ENCODE data around the gene LDHA.
A peak's percentile ranks its signal among the peaks of the same experiment; 100 is the strongest.

The LDHA gene

DNA sequence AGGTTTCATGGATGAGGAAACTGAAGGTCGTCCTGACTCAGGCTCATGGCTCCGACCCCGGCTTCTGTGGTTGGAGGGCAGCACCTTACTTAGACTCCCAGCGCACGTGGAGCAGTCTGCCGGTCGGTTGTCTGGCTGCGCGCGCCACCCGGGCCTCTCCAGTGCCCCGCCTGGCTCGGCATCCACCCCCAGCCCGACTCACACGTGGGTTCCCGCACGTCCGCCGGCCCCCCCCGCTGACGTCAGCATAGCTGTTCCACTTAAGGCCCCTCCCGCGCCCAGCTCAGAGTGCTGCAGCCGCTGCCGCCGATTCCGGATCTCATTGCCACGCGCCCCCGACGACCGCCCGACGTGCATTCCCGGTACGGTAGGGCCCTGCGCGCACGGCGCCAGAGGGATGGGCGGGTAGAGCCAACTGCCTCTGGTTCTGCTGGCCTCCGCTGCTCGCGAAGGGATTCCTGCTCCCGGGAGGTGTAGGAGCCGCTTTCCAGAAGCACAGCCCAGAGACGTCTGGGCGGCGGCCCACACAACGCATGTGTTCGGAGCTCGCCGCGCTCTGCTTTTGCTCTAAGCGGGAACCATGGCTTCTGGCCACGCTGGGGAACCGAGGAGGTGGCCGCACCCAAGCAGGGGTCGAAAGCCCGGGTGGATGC is at the start of gene LDHA:
TSS of gene LDHA (plus strand) at position 289 of the 653 bp plus-strand sequence. CDS start 2,280 bp downstream, outside the sequence.
- DNase-seq = peak; percentile 84

DNA sequence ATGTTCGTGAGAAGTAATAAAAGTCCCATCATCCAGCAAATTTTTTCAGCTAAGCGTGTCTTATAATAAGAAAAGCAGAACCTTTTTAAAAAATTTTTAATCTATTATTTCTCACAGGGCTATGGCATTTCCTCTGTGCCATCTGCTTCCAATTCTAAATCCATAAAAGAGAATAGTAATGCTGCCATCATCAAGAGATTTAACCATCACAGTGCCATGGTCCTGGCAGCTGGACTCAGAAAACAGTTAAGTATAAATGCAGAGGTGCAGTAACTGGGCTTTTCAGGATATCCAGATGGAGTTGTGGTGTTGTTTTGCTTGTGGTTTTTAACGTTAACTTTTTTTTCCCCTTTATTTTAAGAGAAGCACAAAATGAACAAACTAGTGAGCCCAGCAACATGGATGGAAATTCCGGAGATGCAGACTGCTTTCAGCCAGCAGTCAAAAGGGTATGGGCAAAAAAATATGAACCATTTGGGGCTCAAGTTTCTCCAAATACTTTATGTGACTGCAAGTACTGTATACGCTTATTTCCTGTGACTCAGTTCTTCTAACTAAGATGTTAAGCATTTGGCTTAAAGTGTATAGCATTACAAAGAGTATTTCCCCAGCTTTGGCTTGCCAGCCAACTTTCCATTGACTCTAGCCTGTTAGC is 46.8 kb upstream of the LDHA start:
- no peak for DNase-seq

DNA sequence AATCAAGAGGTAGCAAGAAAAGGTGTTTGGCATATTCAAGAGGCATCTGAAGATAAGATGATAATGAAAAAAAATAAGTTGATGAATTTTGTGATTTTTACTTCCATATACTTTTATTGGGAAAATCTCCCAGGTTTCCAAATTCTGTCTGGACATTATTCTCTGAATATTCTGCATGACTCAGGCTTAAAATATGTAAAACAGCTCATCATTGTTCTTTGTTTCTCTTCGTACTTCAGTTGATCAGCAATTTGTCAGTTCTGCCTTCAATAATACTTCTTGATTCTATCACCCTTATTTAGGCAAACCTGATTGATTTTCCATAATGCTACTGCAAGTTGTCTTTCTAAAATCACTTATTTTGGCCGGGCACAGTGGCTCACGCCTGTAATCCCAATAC is 41.8 kb upstream of the LDHA start:
- no peak for DNase-seq

DNA sequence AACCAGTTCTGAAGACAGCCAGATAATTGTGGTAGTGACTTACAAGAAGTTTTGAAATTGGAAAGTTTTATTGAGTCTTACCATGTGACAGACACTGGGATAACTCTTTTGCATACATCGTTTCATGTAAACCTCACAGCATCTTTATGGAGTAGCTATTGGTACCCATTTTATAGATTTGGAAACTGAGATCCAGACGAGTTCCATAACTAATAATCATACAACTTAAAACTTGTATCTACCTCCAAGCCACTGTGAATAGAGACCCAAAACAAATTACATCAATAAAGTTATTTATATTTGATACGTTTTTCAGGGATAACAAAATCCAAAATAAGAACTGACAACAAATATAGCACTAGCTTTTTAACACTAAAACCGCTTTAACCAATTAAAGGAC is 35.7 kb upstream of the LDHA start:
- DNase-seq = no peak

DNA sequence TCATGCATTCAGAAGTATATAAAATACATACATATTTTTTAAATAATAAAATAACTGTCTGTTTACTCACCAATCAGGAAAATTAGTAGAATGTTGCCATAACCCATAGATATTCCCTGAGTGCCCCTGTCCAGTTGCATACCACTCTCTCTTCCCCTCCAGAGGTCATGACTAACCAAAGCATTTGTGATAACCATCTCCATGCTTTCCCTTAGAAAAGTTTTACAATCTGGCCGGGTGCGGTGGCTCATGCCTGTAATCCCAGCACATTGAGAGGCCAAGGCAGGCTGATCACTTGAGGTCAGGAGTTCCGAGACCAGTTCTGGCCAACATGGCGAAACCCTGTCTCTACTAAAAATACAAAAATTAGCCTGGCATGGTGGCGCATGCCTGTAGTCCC is 33.2 kb upstream of the LDHA start:
- DNase-seq = no peak

DNA sequence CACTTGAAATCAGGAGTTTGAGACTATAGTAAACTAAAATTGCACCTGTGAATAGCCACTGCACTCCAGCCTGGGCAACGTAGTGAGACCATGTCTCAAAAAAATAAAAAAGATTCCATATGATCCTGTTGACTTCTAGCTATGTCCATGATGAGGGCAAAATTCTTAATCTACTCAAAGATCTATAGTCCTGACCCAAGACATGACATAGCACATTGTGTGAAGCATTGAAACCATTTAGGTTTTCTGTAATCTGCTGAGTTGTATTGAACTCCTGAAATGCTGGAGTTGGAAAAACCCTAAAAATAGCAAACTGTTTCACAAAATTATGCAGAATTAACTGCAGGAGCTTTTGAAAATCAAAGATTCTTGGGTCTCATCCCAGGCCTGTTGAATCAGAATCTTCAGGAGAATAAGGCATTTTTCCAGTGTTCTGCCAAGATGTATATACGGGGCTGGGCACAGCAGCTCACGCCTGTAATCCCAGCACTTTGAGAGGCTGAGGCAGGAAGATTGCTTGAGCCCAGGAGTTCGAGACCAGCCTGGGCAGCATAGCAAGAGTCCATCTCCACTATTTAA is 29.8 kb upstream of the LDHA start:
- no peak for DNase-seq

DNA sequence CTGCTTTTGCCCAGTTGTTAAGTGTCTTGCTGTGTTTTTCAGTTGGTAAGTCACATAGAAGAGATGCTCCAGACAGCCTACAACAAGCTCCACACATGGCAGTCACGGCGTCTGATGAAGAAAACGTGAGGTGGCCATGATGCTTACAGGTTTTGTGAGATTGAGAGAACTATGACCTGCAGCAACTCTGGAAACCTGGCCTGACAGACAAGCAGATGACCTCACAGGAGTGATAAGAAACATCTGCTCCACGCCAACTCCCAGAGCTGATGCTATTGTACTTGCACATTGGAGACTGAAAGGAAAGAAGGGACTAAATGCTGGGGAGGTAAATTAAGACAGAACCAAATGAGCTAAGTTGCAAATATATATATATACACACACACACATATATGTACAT is 28.6 kb upstream of the LDHA start:
- DNase-seq = no peak

DNA sequence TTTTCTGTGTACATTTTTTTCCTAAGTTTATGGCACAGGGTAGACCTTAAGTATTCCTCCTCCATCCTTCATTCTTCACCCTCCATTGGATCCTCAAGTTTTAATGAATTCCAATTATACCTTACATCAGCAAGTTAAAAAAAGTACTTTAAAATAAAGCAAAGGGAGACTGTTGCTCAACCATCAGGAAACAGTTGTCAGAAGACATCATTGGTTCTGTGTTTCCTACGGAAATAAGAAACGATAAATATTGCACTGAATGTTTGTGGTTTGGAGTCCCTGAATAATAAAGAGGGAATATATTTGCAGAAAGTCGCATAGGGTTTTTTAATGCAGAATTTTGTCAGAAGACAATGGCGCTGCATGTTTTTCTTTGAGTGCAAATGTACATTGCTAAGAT is 28.1 kb upstream of the LDHA start:
- DNase-seq = no peak

DNA sequence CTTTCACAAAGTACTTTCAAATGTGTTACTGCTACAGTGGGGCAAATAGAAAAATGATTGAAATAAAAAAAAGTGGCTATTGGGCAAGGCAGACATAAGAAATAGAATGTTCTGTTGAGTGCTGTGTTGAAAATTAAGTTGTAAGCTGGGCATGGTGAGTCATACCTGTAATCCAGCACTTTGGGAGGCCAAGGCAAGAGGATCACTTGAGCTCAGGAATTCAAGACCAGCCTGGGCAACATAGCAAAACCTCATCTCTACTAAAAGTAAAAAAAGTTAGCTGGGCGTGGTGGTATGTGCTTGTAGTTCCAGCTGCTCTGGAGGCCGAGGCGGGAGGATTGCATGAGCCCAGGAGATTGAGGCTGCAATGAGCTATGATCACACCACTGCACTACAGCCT is 26.9 kb upstream of the LDHA start:
- DNase-seq = no peak

DNA sequence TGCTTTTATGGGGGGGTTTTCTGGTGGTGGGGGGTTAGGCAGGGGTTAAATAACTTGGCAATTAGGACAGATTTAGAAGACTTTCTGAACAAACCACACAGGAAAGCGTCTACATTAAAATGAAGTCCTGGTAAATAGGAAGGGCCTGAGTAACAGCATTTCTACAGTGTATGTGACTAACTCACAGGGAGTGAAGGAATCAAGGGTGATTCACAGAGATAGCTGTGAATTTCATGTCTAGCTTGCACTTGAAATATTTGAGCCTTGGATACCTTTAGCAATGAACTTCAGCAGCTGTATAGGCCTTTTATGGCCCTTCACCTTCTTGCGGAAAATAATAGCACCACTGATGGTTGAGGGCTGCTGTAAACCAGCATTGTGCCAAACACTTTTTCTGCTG is 26.1 kb upstream of the LDHA start:
- DNase-seq = no peak

DNA sequence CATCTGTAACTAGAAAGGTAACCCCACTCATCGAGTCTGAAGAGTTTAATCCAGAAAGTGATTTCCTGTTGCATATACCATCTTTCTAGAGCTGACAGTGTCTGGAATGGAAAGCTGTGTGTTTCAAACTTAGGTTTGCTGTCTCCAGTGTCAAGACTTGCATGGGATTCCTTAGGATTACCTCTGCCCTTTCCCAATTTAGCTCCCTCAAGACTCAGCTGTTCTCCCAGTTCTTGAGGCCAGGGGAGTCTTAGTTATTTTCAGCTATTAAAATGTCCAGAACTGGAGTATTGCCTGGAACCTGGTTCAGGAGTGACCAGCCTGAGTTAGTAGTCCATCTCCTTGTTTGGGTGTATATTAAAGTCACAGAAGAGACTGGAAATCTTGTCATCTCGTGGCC is 25.0 kb upstream of the LDHA start:
- DNase-seq = no peak

DNA sequence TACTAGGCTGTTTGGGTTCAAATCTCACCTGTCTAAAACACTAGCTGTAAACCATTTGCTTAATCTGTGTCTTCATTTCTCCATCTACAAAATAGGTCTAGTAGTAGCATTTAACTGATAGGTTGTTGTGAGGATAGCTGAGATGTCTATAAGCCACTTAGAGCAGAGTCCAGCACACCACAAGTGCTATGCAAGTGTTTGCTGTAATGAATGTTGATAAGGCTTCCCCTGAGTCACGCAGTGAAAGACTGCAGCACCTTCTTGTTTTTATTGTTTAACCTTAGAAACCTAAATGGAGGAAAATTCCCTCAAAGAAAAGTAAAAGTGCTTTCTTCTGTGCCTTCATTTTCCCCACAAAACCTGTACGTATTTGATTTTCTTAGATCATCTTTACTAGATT is 23.1 kb upstream of the LDHA start:
- no peak for DNase-seq

DNA sequence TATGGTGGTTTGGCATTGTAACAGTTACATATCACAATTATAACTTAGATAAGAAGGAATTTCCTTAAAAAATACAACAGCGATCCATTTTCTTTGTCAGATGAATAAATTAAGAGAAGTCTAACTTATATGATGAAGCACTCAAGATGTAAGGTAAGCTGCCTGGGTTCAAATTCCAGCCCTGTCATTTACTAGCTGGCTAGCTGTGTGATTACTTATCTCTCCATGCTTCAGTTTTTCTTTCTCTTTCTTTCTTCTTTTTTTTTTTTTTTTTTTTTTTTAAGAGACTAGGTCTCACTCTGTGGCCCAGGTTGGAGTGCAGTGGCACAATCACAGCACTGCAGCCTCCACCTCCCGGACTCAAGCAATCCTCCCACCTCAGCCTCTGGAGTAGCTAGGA is 22.2 kb upstream of the LDHA start:
- no peak for DNase-seq

DNA sequence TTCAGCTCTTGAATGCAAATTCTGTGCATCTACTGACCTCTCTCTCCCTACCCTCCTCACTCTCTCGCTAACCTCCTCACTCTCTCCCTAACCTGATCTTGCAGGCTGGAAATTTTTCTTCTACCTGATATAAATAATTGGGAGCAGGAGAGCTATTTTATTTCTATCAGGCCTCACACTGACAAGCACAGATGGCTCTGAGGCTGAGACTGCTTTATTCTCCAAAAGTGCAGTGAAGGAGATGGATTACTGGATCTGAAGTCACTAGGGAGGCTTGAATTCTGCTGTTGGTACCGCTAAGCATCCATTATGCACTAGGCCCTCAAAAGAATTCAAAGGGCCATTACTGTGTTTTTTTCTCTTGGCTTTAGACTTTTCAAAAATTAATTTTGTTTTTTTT is 19.4 kb upstream of the LDHA start:
- no peak for DNase-seq

DNA sequence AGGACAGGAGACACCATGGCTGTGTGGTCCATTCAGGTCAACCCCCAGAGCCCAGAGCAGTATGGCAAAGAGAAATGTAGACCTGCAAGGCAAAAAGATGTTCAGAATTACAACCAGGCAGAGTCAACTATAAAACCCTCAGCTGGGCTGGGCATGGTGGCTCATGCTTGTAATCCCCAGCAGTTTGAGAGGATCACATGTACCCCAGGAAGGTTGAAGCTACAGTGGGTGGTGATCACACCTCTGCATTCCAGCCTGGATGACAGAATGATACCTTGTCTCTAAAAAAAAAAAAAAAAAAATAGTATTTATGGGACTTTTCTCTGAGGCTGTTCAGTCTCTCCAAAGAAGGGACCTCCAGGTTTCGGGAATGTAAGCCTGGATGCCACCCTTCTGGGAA is 18.4 kb upstream of the LDHA start:
- no peak for DNase-seq

DNA sequence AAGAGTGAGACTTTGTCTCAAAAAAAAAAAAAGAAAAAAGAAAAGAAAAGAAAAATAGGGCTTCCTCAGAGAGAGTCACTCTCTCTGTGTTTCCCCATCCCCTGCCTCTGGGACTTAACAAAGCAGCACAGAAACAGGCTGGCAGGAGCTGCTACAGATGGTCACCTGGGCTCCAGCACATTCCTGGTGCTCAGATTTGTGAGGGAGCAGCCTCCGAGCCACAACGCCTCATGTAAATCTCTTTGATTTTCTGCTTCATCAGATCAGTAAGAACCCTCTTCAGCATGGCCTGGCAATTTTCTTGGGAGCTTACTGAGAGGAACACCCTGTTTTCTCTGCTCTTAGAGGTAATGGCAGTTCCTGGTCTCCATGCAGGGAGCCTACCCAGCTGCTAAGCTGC is 15.2 kb upstream of the LDHA start:
- DNase-seq = no peak

DNA sequence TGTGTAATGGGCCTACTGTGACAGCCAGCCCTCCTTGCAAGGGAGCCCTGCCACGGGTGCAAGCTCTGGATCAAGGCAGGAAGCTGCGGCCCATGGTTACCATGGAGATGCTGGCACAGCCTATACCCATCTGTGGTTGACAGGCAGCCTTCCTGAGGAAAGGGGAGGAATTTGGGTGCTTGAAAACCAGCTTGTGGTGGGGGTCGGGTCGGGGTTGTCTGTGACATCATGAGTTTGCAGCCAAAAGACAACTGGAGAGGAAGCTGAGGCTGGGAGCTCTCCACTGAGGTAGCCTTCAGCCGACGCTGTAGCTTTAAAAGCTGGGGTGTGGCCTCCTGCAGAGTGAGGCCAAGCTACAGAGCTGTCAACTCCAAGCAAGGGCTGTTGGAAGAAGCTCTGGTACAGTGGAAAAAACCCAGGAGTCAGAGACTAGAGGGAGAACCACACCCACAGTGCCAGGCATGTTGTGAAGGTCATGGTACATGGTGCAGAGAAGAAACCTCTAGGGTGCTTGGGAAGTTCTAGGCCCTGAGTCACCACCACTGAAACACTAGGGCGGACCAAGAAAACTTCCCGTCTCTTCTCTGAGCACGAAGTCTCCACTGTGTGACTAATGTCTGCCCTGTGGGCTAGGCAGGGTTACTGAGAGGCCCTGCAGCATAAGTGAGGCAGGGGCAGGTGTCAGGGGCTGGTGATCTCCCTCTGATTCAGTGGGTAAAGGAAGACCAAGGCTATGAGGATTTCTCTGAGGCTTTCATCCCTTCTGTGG is 10.8 kb upstream of the LDHA start:
- DNase-seq = no peak

DNA sequence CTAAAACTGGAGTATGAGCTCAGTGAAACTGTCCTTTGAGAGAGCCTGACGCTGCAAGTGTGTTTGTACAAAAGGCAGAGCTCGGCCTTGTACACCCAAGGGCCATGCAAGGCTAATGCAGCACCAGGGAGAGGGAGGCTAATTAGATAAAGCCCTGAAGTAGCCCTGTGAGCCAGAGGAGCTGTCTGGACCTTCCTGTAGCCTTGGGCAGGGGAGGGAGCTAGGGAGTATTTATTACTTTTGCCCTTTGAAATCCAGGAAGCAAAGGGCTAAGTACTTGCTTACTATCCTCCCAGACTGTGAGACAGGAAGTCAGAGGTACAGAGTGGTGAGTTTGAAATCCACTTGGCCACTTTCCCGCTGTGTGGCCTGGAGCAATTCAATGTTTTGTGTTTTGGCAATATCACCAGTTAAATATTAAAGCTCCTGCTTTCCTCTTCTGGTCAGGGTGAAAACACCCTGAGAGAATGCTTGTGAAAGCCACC is 10.2 kb upstream of the LDHA start:
- no peak for DNase-seq

DNA sequence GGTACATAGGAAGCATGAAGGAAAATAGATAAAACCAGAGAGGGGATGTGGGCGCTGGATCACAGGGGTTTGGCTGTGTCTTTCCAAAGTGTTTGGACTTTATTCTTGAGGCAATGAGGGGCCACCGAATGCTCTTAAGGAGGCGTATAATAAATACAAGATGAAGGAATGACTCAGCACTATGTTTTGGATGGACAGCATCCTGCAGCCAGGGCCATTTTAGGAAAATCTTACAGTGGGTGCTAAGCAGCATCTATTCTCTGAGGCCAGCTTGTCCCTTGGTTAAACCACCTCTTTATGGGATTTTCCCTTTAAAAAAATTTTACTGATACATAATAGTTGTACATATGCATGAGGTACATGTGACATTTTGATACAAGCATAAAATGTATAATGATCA is 4.3 kb upstream of the LDHA start:
- no peak for DNase-seq

DNA sequence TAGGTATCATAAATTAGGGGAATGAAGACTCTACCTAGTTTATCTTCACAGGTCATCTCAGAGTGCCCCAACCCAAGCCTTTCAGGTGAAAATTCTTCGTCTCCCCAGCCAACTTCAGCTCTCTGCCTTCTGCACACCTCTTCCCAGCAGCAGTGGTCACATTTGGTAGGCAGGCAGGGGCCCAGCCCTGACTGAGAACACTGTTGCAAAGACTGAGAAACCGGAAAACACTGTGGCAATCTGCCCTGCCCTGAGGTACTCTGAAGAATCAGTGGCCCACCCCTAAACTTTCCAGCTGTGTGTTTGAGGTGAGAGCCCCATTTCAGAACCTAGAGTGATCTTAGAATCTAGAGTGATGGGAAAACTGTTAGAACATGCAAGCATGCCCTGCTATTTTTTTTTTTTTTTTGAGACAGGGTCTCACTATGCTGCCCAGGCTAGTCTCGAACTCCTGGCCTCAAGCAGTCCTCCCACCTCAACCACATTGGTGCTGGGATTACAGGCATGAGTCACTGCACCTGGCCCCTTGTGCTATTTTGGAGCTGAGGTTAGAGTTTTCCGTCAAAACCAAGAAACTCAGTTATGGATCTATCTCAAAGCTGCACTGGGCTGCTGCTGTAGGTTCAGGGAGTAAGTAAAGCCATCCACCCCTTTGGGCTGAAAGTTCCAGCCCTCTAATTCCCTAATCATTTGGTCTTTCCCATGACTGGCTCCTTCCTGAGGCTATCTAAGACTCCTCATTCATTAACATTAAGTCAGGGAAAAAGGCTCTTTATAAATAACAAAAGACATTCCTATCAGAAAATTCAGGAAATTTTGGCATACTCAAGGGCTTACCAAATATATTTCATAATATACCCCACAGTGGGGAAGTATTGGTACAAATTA is 1.7 kb upstream of the LDHA start:
- DNase-seq = no peak

DNA sequence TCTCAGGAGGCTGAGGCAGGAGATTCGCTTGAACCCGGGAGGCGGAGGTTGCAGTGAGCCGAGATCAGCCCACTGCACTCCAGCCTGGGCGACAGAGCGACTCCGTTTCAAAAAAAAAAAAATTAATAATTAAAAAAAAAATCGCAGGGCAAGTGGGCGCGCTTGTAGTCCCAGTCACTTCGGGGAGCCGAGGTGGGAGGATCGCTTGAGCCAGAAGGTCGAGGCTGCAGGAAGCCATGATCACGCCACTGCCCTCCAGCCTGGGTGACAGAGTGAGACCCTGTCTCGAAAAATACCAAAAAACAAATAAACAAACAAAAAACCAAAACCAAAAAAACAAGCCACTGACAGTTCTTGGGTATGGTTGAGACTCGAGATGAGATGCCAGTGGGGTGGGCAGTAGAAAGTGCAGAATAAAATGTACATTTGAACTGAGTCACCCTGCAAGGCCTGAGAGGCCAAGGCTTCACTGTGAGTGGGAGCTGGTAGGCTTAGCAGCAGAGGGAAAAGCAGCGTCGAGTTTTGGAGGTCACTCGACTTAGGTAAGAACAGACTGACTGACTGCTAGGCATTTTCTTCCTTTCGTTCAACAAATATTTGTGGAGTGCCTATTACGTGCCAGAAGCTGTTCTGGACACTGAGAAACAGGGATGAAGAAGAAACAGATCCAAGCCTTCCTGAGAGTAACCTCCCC is 635 bp upstream of the LDHA start:
- no peak for DNase-seq
